HG03520 (cell line): Measurements from ENCODE around the gene EPHA2.

Experiments
- ATAC-seq: cut with Tn5 transposase; IDR thresholded peaks from one replicate; pipeline ENCODE4 v1.9.1; 2021; ENCODE audit warnings: mild to moderate bottlenecking, moderate library complexity; ENCODE audit not compliant: unreplicated experiment

The EPHA2 gene

DNA sequence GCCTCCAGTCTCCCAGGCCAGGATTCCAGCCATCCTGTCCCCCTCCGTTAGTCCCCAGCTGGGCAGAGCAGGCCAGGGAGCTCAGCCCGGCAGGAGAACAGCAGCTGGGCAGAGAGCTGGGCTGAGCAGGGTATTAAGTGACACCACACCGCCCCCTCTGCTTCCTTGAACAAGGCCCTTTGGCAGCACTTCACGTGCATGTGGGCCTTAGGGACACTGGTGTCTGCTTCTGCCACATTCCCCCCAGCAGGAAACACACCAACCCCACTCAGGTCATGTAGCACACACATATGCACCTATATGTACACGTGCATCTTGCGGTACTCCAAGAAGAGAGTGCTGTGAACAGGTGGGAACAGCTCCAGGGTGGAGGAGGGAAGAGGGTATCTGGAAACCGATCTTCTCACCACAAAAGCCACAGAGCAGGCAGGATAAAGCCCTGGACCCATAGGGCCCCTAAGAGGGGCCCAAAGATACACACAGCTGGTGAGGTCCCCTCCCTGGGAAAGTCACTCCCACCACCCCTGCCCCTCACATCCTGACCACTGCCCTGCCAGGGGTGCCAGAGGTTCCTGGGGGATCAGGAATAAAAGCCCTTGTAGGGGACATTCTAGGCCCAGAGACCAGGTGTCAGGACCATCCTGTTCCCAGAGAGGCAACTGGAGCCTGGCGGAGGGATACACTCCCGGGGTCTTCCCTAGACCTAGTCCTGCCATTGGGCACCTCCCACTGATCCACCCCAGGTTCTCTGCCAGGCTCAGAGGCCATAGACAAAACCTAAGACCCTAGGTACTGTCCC, 4.5 kb downstream of the EPHA2 start:
- no peak for ATAC-seq

DNA sequence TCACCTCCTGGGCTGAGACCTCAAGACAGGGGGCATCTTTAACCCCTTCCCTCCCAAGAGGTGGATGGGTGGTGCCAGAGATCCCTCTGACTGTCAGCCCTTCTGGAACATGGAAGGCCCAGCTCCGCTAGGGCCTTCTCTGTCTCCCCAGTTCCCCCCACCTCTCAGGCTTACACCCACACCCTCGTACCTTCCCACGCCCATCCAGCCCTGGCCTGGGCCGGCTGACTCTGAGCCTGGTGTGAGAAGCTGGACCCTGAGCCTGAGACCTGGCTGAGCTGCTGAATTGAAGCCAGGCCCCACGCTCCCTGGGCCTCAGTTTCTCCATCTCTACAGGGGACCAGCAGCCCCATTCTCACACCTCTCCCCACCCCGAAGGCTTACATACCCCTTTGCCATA, 5.4 kb downstream of the EPHA2 start:
- no peak for ATAC-seq

DNA sequence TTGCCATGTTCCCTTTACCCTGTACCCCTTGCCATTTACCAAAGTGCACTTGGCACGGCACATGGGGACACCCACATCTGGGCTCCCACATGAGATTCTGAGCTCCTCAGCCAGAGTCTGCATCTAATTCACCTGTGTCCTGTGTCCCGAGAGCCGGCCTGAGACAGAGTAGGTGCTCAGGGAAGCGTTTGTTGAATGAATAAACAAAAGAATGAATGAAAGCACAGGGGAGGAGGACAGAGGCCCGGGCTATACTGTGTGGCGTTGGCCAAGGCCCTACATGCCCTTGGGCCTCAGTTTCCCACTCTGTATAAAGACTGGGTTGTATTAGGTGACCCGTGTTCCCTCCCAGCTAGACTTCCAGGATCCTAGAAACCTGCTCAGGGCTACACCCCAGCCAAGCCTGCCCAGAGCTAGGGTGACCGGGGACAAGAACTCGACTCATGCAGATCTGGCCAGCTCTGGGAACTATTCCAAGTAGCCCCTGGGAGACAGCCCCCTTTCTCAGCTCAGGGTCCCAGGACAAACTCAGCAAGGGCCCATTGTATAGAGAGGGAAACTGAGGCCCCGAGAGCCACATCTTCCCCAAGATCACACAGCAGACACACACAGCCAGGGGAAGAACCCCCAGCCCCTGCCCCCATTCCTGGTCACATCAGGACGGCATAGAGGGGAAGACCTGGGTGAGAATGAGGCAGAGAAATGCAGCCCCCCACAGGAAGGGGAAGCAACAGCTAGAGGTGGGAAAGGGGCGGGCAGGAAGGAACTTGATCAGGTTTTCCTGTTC, 6.0 kb downstream of the EPHA2 start:
- ATAC-seq, result no peak

DNA sequence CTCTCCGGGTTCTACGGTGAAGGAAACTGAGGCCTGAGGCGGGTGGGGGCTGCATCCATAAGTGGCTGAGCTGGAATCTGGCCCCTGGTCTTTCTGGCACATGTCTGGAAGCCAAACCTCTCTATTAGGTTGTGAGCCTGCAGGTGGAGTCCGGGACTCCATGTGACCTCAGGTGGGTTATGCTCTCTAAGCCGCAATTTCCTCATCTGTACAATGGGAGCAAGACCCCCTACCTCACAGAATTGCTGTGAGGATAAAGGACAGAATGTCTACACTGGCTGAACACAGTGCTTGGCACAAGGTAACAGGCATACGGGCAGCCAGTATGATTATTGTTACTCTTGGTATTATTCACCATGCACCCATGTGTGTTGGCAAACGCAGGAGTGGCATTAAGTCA, 6.7 kb downstream of the EPHA2 start:
- ATAC-seq, result no peak

DNA sequence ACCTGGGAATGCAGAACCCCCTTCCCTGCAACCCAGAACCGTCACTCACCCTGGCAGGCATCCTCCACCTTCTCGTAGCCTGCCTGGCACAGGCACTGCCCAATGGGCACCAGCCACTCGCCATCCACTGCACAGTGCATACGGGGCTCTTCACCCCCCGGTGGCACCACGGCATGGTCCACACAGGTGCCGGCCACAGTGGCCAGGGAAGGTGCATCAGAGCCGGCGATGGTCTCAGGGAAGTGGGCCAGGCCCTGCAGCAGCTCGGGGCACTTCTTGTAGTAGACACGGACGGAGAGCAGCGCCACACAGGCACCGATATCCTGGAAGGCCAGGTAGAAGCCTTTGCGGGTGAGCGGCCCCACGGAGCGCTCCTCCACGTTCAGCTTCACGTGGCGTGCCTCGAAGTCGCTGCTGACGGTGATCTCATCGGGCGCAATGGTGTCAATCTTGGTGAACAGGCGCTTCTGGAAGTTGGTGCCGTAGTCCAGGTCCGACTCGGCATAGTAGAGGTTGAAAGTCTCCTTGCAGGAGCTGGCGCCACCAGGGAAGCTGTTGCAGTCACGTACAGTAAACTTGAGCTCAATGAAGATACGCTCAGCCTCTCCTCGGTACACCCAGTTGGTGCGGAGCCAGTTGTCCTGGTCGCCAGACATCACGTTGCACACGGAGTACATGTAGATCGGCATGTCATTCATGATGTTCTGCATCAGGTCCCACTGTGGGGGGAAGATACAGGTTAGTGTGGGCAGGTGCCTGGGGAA, 7.4 kb downstream of the EPHA2 start:
- ATAC-seq, result no peak

DNA sequence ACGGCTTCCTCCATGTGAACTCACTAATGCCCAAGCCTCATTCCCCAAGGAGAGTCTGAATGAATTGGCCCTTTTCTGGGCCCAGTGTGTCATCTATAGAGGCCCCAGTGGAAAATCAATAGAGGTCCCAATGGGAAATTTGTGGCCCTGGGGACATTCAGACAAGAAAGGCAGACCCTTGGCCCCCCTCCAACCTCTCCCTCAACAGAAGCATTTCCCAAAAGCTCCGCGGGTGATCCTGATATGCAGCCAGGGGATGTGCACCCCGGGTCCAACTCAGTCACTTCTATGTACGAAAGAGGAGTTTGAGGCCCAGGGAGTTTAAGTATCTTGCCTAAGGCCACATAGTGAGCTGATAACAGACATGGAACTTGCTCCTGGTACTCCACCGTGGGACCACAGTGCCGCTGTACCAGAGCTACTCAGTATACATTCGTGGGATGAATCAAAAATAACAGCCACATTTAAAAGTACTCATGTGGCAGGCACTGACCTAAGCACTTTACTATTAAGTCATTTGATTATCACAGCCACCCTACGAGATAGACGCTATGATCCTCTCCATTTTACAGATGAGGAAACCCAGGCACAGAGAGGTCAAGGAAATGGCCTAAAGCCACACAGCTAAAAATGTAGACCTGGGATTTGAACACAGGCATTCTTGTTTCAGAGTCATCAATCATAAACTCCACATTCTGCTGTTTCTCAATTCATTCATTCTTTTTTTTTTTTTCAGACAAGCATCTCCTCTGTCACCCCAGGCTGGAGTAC, 8.5 kb downstream of the EPHA2 start:
- no peak for ATAC-seq

DNA sequence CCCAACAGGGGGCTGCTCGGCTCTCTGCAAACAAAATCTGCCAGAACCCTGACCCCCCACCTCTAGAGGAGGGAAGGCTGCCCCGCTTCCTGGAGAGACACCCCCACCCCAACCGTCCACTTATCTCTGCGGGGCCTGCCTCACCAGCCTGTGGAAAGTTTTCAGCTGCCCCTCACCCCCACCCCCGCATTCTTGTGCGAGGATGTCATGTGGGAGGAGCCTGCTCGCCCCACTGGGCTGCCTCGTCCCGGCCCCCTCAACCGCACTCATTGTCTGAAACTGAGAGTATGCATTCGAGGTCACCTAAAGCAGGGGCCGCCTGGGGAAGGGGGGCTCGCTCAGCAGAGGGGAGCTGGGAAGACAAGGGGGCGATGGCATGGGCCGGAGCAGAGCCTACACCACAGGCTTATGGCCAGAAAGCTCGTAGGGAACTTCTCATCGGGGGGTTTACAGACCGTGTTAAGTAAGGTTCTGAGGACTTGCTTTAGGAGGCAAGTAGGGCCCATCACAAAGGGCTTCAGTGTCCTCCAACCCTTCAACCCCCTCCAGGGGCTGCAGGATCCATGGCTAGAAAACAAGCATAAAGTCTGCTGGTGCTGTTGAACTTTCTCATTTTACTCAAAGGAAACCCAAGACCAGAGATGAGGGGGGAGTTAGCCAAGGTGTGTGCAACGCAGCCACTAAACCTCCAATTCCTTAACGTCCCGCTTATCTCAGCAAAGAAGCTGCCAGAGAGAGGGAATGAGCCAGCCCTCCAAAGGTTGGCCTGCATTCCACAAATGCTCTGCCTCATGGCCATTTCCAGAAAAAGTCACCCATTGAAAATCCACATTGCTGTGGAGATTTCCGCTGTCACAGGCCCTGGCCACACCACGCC, 9.4 kb downstream of the EPHA2 start:
- ATAC-seq, result no peak

DNA sequence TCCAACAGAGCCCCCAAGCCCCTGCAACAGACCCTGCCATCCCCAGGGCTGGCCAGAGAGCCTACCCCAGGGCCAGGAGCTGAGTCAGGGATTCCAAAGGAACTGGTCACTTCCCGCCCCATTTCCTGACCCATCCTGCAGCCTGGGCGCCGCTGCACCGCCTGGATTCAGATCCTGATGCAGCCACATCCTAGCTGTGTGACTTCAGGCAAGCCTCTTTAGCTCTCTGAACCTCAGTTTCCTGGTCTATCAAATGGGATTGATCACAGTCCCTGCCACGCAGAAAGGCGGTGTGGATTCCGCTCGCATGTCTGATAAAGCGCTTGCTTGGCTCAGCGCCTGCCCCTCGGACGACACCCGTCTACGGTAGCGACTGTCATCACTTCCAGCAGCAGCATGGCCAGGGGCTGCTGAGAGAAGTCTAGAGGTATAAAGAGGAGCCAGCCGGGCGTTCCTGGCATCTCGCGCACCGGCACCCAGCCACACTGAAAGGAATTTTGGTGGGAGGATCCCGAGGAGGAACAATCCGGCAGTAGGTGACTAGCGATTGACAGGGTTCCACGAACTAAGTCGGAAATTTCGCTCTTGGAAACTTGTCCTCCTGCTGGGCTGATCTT, 10.1 kb downstream of the EPHA2 start:
- no peak for ATAC-seq

DNA sequence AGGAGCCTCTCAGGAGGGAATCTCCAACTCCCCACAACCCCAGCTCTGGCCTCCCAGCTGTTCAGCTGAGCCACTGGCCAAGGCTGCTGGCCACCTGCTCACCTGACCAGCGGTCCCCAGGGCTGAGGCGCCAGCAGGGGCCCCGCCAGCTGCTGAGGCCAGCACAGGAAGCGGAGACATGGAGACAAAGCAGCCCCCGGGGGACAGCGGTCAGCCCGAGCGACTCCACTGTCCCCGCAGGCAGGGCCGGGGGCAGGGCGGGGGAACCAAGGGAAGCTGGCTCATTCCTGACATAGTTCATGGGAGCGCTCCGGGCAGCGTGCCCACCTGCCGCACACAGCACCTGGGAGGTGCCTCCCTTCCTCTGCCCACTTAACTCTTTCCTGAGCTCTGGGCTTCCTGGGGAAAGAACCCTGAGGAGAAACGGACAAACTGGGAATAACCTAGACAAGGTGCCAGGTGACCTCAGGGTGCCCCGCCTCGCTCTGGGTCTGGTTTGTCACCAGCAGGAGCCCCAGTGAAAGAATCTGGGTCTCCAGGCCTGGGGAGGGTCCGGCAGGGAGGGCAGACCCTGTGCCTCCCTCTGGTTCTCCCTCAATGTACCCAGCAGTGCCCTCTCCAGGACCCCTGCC, 10.7 kb downstream of the EPHA2 start:
- no peak for ATAC-seq

DNA sequence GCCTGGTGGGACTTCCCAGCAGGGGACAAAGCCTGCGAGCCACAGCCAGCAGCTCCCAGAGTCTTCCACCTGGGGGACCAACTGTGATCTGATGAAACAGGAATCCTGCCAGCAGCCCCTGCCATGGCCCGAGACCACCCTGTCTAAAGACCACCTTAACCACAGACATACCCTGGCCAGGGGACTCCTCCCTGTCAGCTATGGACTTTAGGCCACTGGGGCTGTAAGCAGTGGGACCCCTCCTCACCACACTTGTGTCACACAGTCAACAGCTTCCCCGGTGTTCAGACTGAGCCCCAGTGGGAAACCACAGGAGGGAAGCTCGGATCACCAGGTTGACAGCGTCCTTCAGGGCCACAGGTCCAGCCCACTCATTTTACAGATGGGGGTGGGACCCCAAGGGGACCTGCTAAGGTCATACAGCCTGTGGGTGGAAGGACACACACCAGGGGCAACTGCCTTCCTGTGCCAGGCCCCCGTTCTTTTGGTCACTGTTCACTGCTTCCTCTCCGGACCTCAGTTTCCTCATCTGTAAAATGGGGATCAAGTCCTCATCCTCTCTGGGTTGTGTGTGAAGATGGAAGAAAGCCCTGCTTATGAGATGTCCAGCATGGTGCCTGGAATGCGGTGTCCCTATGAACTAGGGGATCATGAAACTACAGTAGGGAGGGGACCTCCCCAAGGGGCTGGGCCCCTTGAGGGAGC, 11.4 kb downstream of the EPHA2 start:
- no peak for ATAC-seq

DNA sequence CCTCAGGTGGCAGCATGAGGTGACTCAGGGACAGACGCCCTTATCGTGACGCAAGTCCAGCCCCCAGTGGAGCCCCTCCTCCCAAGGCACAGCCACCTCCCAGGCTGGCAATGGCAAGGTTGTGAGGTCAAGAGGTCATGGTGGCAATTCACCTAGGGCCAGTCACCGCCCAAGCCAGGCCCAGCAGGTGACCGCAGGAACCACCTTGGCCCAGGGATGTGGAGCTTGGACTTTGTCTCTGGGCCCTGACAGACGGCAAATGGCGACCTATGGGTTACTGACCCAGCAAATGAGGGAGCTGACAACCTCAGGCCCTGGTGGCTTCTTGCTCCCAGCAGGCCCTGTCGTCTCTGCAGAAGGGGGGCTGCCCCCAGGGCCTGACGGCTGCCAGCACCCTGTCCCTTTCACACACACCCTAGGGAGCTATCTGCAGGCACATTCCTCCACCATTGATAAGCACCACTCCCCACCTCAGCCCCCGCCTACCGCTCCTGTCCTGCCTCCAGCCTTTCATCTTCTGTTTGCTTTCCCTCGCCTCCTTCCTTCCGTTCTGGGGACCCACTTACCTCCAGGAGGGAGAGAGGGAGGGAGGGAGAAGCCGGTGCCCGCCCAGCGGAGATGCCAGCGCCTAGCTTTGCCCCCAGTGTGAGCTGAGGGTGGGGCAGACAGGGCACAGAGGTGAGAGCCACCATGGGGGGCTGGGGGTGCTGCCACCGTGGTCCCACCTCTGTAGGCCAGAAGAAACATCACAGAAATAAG, 12.1 kb downstream of the EPHA2 start:
- ATAC-seq, result no peak

DNA sequence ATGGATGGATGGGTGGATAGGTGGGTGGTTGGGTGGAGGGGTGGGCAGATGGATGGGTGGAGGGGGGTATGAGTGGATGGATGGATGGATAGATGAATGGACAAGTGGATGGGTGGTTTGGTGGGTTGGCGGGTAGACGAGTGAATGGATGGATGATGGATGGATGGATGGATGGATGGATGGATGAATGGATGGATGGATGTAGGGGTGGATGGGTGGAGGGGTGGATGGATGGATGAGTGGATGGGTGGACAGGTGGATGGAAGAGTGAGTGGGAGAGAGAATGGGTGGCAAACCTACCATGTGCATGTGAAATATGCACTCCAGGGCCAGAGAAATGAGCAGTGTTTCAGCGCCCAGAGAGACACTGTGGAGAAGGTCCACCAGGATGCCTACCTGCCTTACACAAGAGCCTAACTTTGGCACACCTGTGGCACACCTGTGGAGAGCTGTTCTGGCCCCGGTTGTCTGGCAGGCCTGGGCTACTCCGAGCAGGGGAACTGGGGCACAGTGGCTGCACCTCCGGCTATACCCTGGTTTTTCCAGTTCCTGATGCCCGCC, 12.8 kb downstream of the EPHA2 start:
- ATAC-seq, result no peak

DNA sequence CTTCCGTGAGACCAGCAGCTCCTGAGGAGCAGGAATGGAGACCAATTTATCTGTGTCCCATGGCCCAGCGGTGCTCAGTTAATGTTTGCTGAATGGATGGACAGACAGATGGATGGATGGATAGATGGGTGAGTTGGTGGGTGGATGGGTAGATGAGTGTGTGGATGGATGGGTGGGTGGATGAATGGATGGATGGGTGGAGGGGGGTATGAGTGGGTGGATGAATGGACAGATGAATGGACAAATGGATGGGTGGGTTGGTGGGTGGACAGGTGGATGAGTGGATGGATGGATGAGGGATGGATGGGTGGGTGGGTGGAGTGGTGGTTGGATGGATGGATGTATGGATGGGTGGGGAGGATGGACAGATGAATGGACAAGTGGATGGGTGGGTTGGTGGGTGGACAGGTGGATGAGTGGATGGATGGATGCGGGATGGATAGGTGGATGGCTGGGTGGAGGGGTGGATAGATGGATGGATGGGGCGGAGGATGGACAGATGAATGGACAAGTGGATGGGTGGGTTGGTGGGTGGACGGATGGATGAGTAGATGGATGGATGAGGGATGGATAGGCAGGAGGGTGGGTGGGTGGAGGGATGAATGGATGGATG, 13.4 kb downstream of the EPHA2 start:
- ATAC-seq, result no peak

DNA sequence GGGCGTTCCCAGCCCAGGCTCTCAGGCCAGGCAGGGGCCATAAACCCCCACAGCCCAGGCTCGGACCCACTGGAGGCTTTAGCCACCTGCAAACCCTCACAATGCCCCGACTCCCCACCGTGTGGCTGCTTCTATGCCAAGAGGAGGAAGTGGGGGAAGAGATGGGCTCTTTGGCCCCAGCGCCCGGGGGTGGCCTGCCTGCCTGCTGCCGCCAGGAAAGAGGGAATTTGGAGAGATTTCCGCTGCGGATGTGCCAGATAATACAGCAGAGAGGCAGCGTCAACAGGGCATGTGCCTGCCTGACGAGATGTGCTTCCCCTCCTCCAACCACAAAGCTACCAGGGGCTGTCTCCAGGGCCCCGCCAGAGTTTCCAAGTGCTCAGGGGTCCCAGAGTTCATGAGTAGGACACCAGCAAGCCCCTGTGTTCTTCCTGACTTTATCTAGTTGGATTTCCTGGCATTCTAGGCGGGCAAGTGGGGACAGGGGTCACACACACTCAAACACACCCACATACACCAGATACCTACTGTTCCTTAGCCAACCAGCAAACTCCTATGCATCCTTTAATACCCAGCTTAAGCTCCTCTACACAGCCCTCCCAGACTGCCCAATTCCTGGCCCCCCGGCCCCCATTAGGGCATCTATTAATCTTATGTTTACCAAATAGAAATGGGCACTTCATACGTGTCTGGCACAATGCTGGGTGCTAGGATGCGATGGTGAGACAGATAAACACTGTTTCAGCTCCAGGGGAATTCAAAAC, 14.1 kb downstream of the EPHA2 start:
- no peak for ATAC-seq

DNA sequence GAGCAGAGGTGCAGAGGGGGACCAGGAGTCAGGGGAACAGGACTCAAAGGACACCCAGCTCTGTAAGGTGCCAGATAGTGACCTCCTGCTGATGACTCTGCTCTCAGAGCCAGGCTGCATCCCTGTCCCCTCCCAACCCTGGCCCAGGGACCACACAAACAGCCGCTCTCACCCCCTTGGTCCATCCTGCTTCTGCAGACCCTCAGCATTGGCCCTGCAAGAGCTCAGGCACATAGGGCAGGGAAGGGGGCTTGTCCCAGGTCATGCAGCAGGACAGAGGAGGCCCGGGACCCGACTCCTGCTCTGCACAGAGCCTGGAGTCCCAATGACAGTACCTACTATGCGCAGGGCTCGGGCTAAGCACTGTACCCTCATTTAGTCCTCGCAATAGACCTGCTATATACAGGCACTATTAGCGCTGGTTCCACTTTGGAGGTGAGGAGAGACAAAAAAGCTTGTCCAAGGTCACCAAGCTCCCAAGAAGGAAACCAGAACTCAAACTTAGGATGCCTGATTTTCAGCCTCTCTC, 15.7 kb downstream of the EPHA2 start:
- ATAC-seq, result no peak

DNA sequence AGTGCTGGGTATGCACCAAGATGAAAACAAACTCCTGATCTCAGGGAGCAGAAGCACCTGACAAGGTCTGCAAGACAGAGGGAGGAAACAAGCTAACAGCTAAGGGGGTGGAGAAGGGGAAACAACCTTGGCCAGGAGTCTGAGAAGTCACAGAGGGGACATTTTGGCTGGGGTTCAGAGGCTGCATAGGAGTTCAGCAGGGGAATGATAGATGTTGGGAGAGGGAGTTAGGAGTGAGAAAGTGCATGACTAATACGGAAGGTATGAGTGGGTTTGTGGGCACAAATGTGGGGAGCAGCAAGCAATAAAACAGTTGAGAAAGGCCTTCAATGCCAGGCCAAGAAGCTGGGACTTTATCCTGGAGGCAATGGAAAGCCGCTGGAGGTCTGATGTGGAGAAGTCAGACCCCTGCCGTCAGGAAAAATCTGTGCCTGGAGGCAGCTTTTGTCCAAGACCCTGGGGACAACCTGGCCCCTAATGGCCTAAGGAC, 16.4 kb downstream of the EPHA2 start:
- ATAC-seq, result no peak
